GM21515 (cell line): ENCODE data around the gene NBEA.
"Not testable (repeated sequence)": the region's sequence is repeated elsewhere in the genome, so short reads cannot be mapped to it uniquely, and the experiment has no call there.

ENCODE experiments used
- ATAC-seq: cut with Tn5 transposase; IDR thresholded peaks from one replicate; pipeline ENCODE4 v1.9.1; 2021; ENCODE audit not compliant: unreplicated experiment

Gene NBEA

GRCh38 chr13:34951528-34951927, 9.5 kb downstream of the NBEA start:
- no peak for ATAC-seq

GRCh38 chr13:34959489-34959888, 17.4 kb downstream of the NBEA start:
- ATAC-seq = no peak

- no peak for ATAC-seq
Measured at GRCh38 chr13:34964558-34964957, 22.5 kb downstream of the NBEA start.

- no peak for ATAC-seq
Measured at GRCh38 chr13:34967851-34968562, 25.9 kb downstream of the NBEA start.

GRCh38 chr13:34969539-34969938, 27.5 kb downstream of the NBEA start:
- ATAC-seq = not testable (repeated sequence)

- no peak for ATAC-seq
Measured at GRCh38 chr13:34970961-34971360, 28.9 kb downstream of the NBEA start.

GRCh38 chr13:34971473-34971872, 29.4 kb downstream of the NBEA start:
- no peak for ATAC-seq

- not testable (repeated sequence) for ATAC-seq
Measured at GRCh38 chr13:34985199-34985598, 43.1 kb downstream of the NBEA start.

GRCh38 chr13:34988330-34988791, 46.3 kb downstream of the NBEA start:
- no peak for ATAC-seq

- no peak for ATAC-seq
Measured at GRCh38 chr13:34990399-34991214, 48.5 kb downstream of the NBEA start.

- ATAC-seq = no peak
Measured at GRCh38 chr13:34993470-34993869, 51.4 kb downstream of the NBEA start.

GRCh38 chr13:35003734-35004133, 61.7 kb downstream of the NBEA start:
- ATAC-seq = not testable (repeated sequence)

GRCh38 chr13:35005051-35005450, 63.0 kb downstream of the NBEA start:
- ATAC-seq = no peak

GRCh38 chr13:35014606-35015213, 72.6 kb downstream of the NBEA start:
- no peak for ATAC-seq

- no peak for ATAC-seq
Measured at GRCh38 chr13:35016362-35017112, 74.5 kb downstream of the NBEA start.

GRCh38 chr13:35025314-35025713, 83.2 kb downstream of the NBEA start:
- no peak for ATAC-seq

GRCh38 chr13:35028338-35028867, 86.3 kb downstream of the NBEA start:
- no peak for ATAC-seq

GRCh38 chr13:35039012-35039411, 96.9 kb downstream of the NBEA start:
- ATAC-seq = no peak

GRCh38 chr13:35046587-35046986, 104.5 kb downstream of the NBEA start:
- no peak for ATAC-seq

- no peak for ATAC-seq
Measured at GRCh38 chr13:35055705-35056104, 113.6 kb downstream of the NBEA start.

- ATAC-seq = no peak
Measured at GRCh38 chr13:35057858-35058257, 115.8 kb downstream of the NBEA start.
